SK-N-MC (cell line): ENCODE results near the gene PRKG1.

ENCODE experiments used
- EZH2 ChIP-seq: fragments of 200-600 bp; sonication (generic); IDR thresholded peaks from one replicate; pipeline ENCODE4 v1.6.1; 2017; ENCODE audit warnings: antibody characterized with exemption
- POLR2AphosphoS5 ChIP-seq: IDR thresholded peaks from 2 replicates; pipeline ENCODE4 v1.6.1; 2012; ENCODE audit warnings: mild to moderate bottlenecking, low read depth, low read length, borderline replicate concordance

DNA sequence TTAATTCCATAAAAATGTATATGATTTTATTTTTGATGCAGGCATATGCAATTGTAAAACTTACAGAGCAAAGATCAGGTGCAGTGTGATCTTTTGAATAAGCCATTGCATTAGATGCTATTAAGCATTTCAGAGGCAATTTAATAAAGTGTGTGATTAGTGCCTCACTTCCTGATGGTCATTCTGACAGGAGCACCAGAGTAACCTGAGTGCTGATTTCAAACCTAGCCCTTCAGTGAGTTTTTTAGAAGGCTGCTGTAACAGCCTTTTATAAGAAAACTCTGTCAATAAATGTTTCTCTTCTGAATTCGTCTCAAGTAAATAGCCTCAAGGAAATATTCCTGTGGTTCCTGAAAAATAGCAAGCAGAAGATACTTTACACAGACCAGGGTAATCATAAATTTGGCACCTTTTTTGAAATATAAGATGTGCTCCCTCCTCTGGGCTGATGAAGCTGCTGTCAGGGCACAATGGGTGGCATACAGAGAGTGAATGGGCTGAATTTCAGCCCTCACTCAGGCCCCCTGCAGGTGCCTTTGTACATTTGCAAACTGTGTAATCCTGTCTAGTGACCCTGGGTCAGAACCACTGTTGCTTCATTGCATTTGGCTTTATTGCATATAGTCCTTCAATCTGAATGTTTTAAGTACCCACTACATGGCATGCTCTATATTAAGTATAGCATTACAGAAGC is 818.8 kb downstream of the PRKG1 start:
- TF ChIP-seq EZH2 = no peak
- no peak for TF ChIP-seq POLR2AphosphoS5
